HepG2 (cell line): ENCODE data around the gene GAL3ST2. TPM values are rescaled to one million over a fixed set of nuclear protein-coding genes. Genes with fewer than 3 reads are reported as not detected.

ENCODE experiments used
- AGO1 ChIP-seq: fragments of 200-400 bp; formaldehyde crosslinking; IDR thresholded peaks from 2 replicates; pipeline ENCODE4 v1.6.1; 2017; ENCODE audit warnings: mild to moderate bottlenecking, low read depth, low read length, moderate library complexity; ENCODE audit not compliant: poor library complexity, severe bottlenecking
- ATAD3A ChIP-seq: sonication (generic); formaldehyde crosslinking; IDR thresholded peaks from 2 replicates; pipeline ENCODE4 v1.4.0; 2020; ENCODE audit warnings: missing genetic modification reagents
- BCL6 ChIP-seq: IDR thresholded peaks from 2 replicates; pipeline ENCODE4 v1.6.1; 2016; ENCODE audit warnings: missing genetic modification reagents, missing compliant biosample characterization
- DZIP1 ChIP-seq: sonication (generic); formaldehyde crosslinking; IDR thresholded peaks from 2 replicates; pipeline ENCODE4 v1.5.0; 2020; ENCODE audit warnings: mild to moderate bottlenecking, missing genetic modification reagents
- ELF3 ChIP-seq: IDR thresholded peaks from 2 replicates; pipeline ENCODE4 v1.6.1; 2016; ENCODE audit warnings: missing genetic modification reagents, missing compliant biosample characterization
- GFI1 ChIP-seq: sonication (generic); formaldehyde crosslinking; IDR thresholded peaks from 2 replicates; pipeline ENCODE4 v1.5.0; 2020; ENCODE audit warnings: missing genetic modification reagents, mild to moderate bottlenecking, borderline replicate concordance
- NAIF1 ChIP-seq: sonication (generic); formaldehyde crosslinking; IDR thresholded peaks from 2 replicates; pipeline ENCODE4 v1.5.0; 2020; ENCODE audit warnings: mild to moderate bottlenecking, missing genetic modification reagents, borderline replicate concordance
- NPAS2 ChIP-seq: sonication (generic); formaldehyde crosslinking; IDR thresholded peaks from 2 replicates; pipeline ENCODE4 v1.8.0; 2022; ENCODE audit warnings: mild to moderate bottlenecking, missing genetic modification reagents, borderline replicate concordance
- NRL ChIP-seq: sonication (generic); formaldehyde crosslinking; IDR thresholded peaks from 2 replicates; pipeline ENCODE4 v1.5.0; 2020; ENCODE audit warnings: missing genetic modification reagents, mild to moderate bottlenecking, moderate library complexity, borderline replicate concordance
- RFX5 ChIP-seq: IDR thresholded peaks from 2 replicates; pipeline ENCODE4 v1.6.1; 2011; ENCODE audit warnings: low read depth, low read length, improper control_type of control experiment
- SP1 ChIP-seq, 2 experiments: fragments of 450-650 bp in 1 of 2; sonication (generic) in 1 of 2; formaldehyde crosslinking in 1 of 2; IDR thresholded peaks; 2 replicates each; pipeline versions ENCODE4 v1.4.0 to v1.6.1; 2016 to 2020; ENCODE audit warnings: missing genetic modification reagents in 1 of 2
- TERF1 ChIP-seq: sonication (generic); formaldehyde crosslinking; IDR thresholded peaks from 2 replicates; pipeline ENCODE4 v1.8.0; 2022; ENCODE audit warnings: mild to moderate bottlenecking, missing genetic modification reagents, moderate library complexity
- ZBTB25 ChIP-seq: IDR thresholded peaks from 2 replicates; pipeline ENCODE4 v1.6.1; 2018; ENCODE audit warnings: missing genetic modification reagents
- ZFP36L2 ChIP-seq: sonication (generic); formaldehyde crosslinking; IDR thresholded peaks from 2 replicates; pipeline ENCODE4 v1.4.0; 2020; ENCODE audit warnings: missing genetic modification reagents
- ZKSCAN5 ChIP-seq: sonication (generic); formaldehyde crosslinking; IDR thresholded peaks from 2 replicates; pipeline ENCODE4 v1.5.1; 2020; ENCODE audit warnings: mild to moderate bottlenecking, missing genetic modification reagents
- ZMYM2 ChIP-seq: sonication (generic); formaldehyde crosslinking; IDR thresholded peaks from 2 replicates; pipeline ENCODE4 v1.8.0; 2022; ENCODE audit warnings: mild to moderate bottlenecking, missing genetic modification reagents
- ZNF143 ChIP-seq: sonication (generic); formaldehyde crosslinking; IDR thresholded peaks from 2 replicates; pipeline ENCODE4 v1.4.0; 2020; ENCODE audit warnings: missing genetic modification reagents
- ZNF17 ChIP-seq: sonication (generic); formaldehyde crosslinking; IDR thresholded peaks from 2 replicates; pipeline ENCODE4 v1.5.0; 2020; ENCODE audit warnings: mild to moderate bottlenecking, missing genetic modification reagents
- ZNF260 ChIP-seq: sonication (generic); formaldehyde crosslinking; IDR thresholded peaks from 2 replicates; pipeline ENCODE4 v1.4.0; 2020; ENCODE audit warnings: missing genetic modification reagents, low read depth, mild to moderate bottlenecking, borderline replicate concordance
- ZNF33B ChIP-seq: sonication (generic); formaldehyde crosslinking; IDR thresholded peaks from 2 replicates; pipeline ENCODE4 v1.5.1; 2020; ENCODE audit warnings: mild to moderate bottlenecking, missing genetic modification reagents
- ZNF615 ChIP-seq: sonication (generic); formaldehyde crosslinking; IDR thresholded peaks from 2 replicates; pipeline ENCODE4 v1.5.0; 2020; ENCODE audit warnings: mild to moderate bottlenecking, missing genetic modification reagents, borderline replicate concordance
- ZNF7 ChIP-seq: IDR thresholded peaks from 2 replicates; pipeline ENCODE4 v1.6.1; 2016; ENCODE audit warnings: missing biosample characterization, missing genetic modification reagents
- ZNF770 ChIP-seq: sonication (generic); formaldehyde crosslinking; IDR thresholded peaks from 2 replicates; pipeline ENCODE4 v1.5.0; 2020; ENCODE audit warnings: mild to moderate bottlenecking, missing genetic modification reagents
- polyA plus RNA-seq, 8 experiments: library from polyadenylated mRNA; depleted of rRNA in 3 of 8; stranded (reverse) in 7 of 8; unstranded in 1 of 8; fragments of >200 nt; fragmentation: Illumina TruSeq in 4 of 8; extraction: Trizol in 4 of 8; gene quantifications; 2 replicates each; pipeline versions ENCODE4 v1.2.1 to v1.2.3, GENCODE V29; 2011 to 2016; ENCODE audit warnings: low read depth in 4 of 8, missing spikeins in 1 of 8, mixed read lengths in 1 of 8; ENCODE audit not compliant: insufficient read depth in 1 of 8
- total RNA-seq, 5 experiments: library from RNA; depleted of rRNA; stranded (reverse); fragments of >200 nt; fragmentation: Illumina TruSeq; extraction: Trizol; gene quantifications; 2 replicates each; pipeline ENCODE4 v1.2.3, GENCODE V29; 2016; ENCODE audit warnings: low read depth in 1 of 5

GAL3ST2 gene
- total and polyA plus RNA-seq, 2 of the 13 experiments (the other 11 are each of a cell fraction or from before 2014, with no cell fraction given), result 0.17 to 0.20 TPM

GRCh38 chr2:241775223-241776177 lies 1.1 kb upstream of the GAL3ST2 start (continued):
- no peak for TF ChIP-seq DZIP1 (CRISPR knock-in tag)
- no peak for TF ChIP-seq AGO1
- TF ChIP-seq ATAD3A (CRISPR knock-in tag), result no peak
- TF ChIP-seq NAIF1 (CRISPR knock-in tag), result no peak
- no peak for TF ChIP-seq ZKSCAN5 (CRISPR knock-in tag)
- no peak for TF ChIP-seq ZNF17 (CRISPR knock-in tag)
- TF ChIP-seq NPAS2 (CRISPR knock-in tag), result no peak
- no peak for TF ChIP-seq ZMYM2 (CRISPR knock-in tag)
- TF ChIP-seq TERF1 (CRISPR knock-in tag), result no peak
- no peak for TF ChIP-seq ZNF143 (CRISPR knock-in tag)
- no peak for TF ChIP-seq ZNF7 (CRISPR knock-in tag)
- no peak for TF ChIP-seq GFI1 (CRISPR knock-in tag)
- TF ChIP-seq RFX5, result no peak
- peak; percentile 47; the same call in 1 of the 2 replicates for TF ChIP-seq BCL6 (CRISPR knock-in tag)
- TF ChIP-seq ZNF615 (CRISPR knock-in tag), result no peak
- no peak for TF ChIP-seq ELF3
- TF ChIP-seq SP1 (IDR thresholded peaks at IDR 0.05), result no peak
- TF ChIP-seq SP1 (CRISPR knock-in tag; IDR thresholded peaks at IDR 0.05), result no peak
- no peak for TF ChIP-seq ZBTB25 (CRISPR knock-in tag)
- TF ChIP-seq ZNF33B (CRISPR knock-in tag), result no peak
- TF ChIP-seq ZNF770, result peak; percentile 28; the same call in 1 of the 2 replicates
- TF ChIP-seq ZNF260 (CRISPR knock-in tag), result no peak
- TF ChIP-seq NRL (CRISPR knock-in tag), result no peak
- TF ChIP-seq ZFP36L2, result 0 out of 2 replicates have a peak, but pooled peaks have one; percentile 62
